ENCODE results near the gene COMT.

GRCh38 chr22:19898831-19899567 is 42.6 kb upstream of the COMT start:
- TF ChIP-seq CTCF (IDR thresholded peaks at IDR 0.05) (no peak), POLR2A (IDR thresholded peaks at IDR 0.05) (no peak), POLR2AphosphoS5 (IDR thresholded peaks at IDR 0.05) (no peak)
